Keratinocyte (primary cell): ENCODE data around the gene SLC39A11. TPM values are rescaled to one million over a fixed set of nuclear protein-coding genes. Genes with fewer than 3 reads are reported as not detected.

ENCODE experiments used
- DNase-seq: peaks from one replicate; pipeline ENCODE4 v3.0.0-alpha.2; 2011; ENCODE audit warnings: low read depth, missing footprints, low spot score
- FAIRE-seq: peaks from 2 replicates; lab custom pipeline; 2011; peaks lifted over from hg19 to GRCh38; lab: Jason Lieb, UNC
- H2AFZ ChIP-seq: 2 replicates; pipeline ENCODE4 v1.6.0; 2012; ENCODE audit warnings: low read length, control low read depth, inconsistent platforms; ENCODE audit not compliant: control insufficient read depth
- H3K27ac ChIP-seq: 2 replicates; pipeline ENCODE4 v1.5.1; 2011; ENCODE audit warnings: low read length; ENCODE audit not compliant: control insufficient read depth, insufficient read depth
- H3K27me3 ChIP-seq: 3 replicates; pipeline ENCODE4 v1.6.0; 2011; ENCODE audit warnings: low read length; ENCODE audit not compliant: control insufficient read depth, insufficient read depth; ENCODE audit errors: extremely low read depth
- H3K36me3 ChIP-seq, 2 experiments: 2 replicates in 1 of 2; 3 replicates in 1 of 2; pipeline ENCODE4 v1.5.1; 2011; ENCODE audit warnings: low read length in 2 of 2, mild to moderate bottlenecking in 1 of 2; ENCODE audit not compliant: control insufficient read depth in 2 of 2, insufficient read depth in 2 of 2; ENCODE audit errors: extremely low read depth in 1 of 2
- H3K4me1 ChIP-seq: 3 replicates; pipeline ENCODE4 v1.5.1; 2011; ENCODE audit warnings: low read length; ENCODE audit not compliant: control insufficient read depth, insufficient read depth; ENCODE audit errors: extremely low read depth
- H3K4me2 ChIP-seq: 3 replicates; pipeline ENCODE4 v1.6.0; 2011; ENCODE audit warnings: low read depth, low read length; ENCODE audit not compliant: control insufficient read depth, insufficient read depth; ENCODE audit errors: extremely low read depth
- H3K4me3 ChIP-seq, 3 experiments: fragments of 200-600 bp in 1 of 3; sonication (generic) in 1 of 3; 2 replicates in 2 of 3; 3 replicates in 1 of 3; pipeline ENCODE4 v1.5.1; 2011 to 2016; ENCODE audit warnings: low read length in 3 of 3, mild to moderate bottlenecking in 3 of 3, control low read depth in 2 of 3, inconsistent platforms in 1 of 3, low read depth in 1 of 3, mixed read lengths in 1 of 3, mixed run types in 1 of 3, moderate library complexity in 1 of 3; ENCODE audit not compliant: control insufficient read depth in 2 of 3, insufficient read depth in 2 of 3; ENCODE audit errors: extremely low read depth in 1 of 3
- H3K79me2 ChIP-seq: 2 replicates; pipeline ENCODE4 v1.6.0; 2012; ENCODE audit warnings: low read length; ENCODE audit not compliant: control insufficient read depth, insufficient read depth
- H3K9ac ChIP-seq: 3 replicates; pipeline ENCODE4 v1.6.0; 2011; ENCODE audit warnings: low read length; ENCODE audit not compliant: control insufficient read depth, insufficient read depth; ENCODE audit errors: extremely low read depth
- H3K9me1 ChIP-seq: 3 replicates; pipeline ENCODE4 v1.6.0; 2011; ENCODE audit warnings: low read length; ENCODE audit not compliant: control insufficient read depth, insufficient read depth; ENCODE audit errors: extremely low read depth
- H3K9me3 ChIP-seq: 2 replicates; pipeline ENCODE4 v1.5.1; 2012; ENCODE audit warnings: low read depth, low read length; ENCODE audit not compliant: control insufficient read depth
- H4K20me1 ChIP-seq: 3 replicates; pipeline ENCODE4 v1.6.0; 2011; ENCODE audit warnings: low read length; ENCODE audit not compliant: control insufficient read depth, insufficient read depth; ENCODE audit errors: extremely low read depth
- CTCF ChIP-seq, 3 experiments: IDR thresholded peaks in 1 of 3; conservative IDR thresholded peaks in 1 of 3; optimal IDR thresholded peaks in 1 of 3; 2 replicates in 2 of 3; 3 replicates in 1 of 3; pipeline versions ENCODE3 to v1.5.1; 2011; ENCODE audit warnings: low read length in 3 of 3, mild to moderate bottlenecking in 3 of 3, moderate library complexity in 2 of 3, control low read depth in 1 of 3, inconsistent platforms in 1 of 3; ENCODE audit not compliant: insufficient read depth in 2 of 3; ENCODE audit errors: extremely low read depth in 1 of 3
- EZH2 ChIP-seq: IDR thresholded peaks from one replicate; pipeline ENCODE4 v1.6.1; 2012; ENCODE audit warnings: inconsistent platforms, mild to moderate bottlenecking, low read length, moderate library complexity
- dilution Hi-C: fragments of 300-500 bp; cut with MboI; formaldehyde crosslinking; loops from one replicate; pipeline ENCODE4 v1.7.0; 2020; ENCODE audit warnings: low sequenced_read_pairs; ENCODE audit not compliant: extremely low pct_ligation_motif_present
- polyA plus RNA-seq, 5 experiments: library from polyadenylated mRNA; depleted of rRNA in 3 of 5; stranded (reverse) in 3 of 5; stranded (forward) in 1 of 5; unstranded in 1 of 5; fragments of >200 nt; gene quantifications; 1 replicate in 1 of 5; 2 replicates in 3 of 5; 3 replicates in 1 of 5; pipeline versions ENCODE4 v1.2.1 to v1.2.3, GENCODE V29; 2011 to 2012; ENCODE audit warnings: missing spikeins in 2 of 5, low read depth in 1 of 5, low replicate concordance in 1 of 5

Gene SLC39A11
- polyA plus RNA-seq, 1 donor (not counting 4 experiments of a cell fraction or from before 2014, with no cell fraction given): 11.5 TPM

DNA sequence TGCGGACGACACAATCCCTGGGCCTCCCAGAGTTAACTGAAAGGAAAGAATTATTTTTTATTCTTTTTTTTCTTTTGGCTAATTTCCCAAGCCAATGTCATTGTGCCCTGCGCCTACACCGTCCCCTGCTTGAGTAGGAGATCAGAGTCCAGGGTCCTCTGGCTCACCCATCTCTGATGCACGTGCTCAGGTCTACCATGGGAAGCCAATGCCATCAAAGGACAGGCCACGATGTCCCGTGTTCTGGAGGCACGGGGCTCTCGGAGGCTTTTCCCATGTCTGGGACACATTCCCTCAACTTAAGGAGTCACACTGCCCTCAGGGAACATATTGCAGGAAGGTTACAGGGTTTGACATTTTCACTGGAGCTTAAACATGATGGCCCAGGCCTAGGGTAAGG lies 123.7 kb downstream of the SLC39A11 start:
- FAIRE-seq: no peak
- dilution Hi-C loops: no loop called here

GRCh38 chr17:72967977-72968585 lies 124.4 kb downstream of the SLC39A11 start:
- no peak overlapping the region for H3K9ac ChIP-seq
- DNase-seq (no peak), FAIRE-seq (no peak)
- H3K27me3 ChIP-seq: no peaks in the 10 kb centered on the region
- H3K9me3 ChIP-seq: no peaks in the 10 kb centered on the region
- no peaks in the 10 kb centered on the region for H3K79me2 ChIP-seq
- dilution Hi-C loops: no loop called here
- no peak overlapping the region for H3K4me2 ChIP-seq
- H2AFZ ChIP-seq: no peak overlapping the region
- TF ChIP-seq EZH2 (no peak), CTCF (optimal IDR thresholded peaks at IDR 0.05 in 1 of 3, IDR thresholded peaks at IDR 0.05 in 1 of 3, conservative IDR thresholded peaks at IDR 0.05 in 1 of 3; ENCODE audit: extremely low read depth in 1 of 3, insufficient read depth in 2 of 3, low read length in 3 of 3) (no peak)
- H3K4me1 ChIP-seq: no peaks in the 10 kb centered on the region
- no peak overlapping the region for H3K4me3 ChIP-seq
- no peaks in the 10 kb centered on the region for H3K36me3 ChIP-seq
- no peak overlapping the region for H3K27ac ChIP-seq
- H3K9me1 ChIP-seq: no peaks in the 10 kb centered on the region
- H4K20me1 ChIP-seq: peaks cover 3% of the 10 kb centered on the region

More for the DNA sequence above, 123.7 kb downstream of the SLC39A11 start:
- Histone ChIP-seq H4K20me1 (peaks cover 3% of the 10 kb centered on the region), H3K79me2 (no peaks in the 10 kb centered on the region), H3K4me3 (no peak overlapping the region), H3K27ac (no peak overlapping the region), H3K4me2 (no peak overlapping the region), H3K9me3 (no peaks in the 10 kb centered on the region), H2AFZ (no peak overlapping the region), H3K9me1 (no peaks in the 10 kb centered on the region), H3K27me3 (no peaks in the 10 kb centered on the region), H3K36me3 (no peaks in the 10 kb centered on the region), H3K4me1 (no peaks in the 10 kb centered on the region), H3K9ac (no peak overlapping the region)
- DNase-seq: no peak
- TF ChIP-seq EZH2: no peak
- no peak for TF ChIP-seq CTCF (optimal IDR thresholded peaks at IDR 0.05 in 1 of 3, IDR thresholded peaks at IDR 0.05 in 1 of 3, conservative IDR thresholded peaks at IDR 0.05 in 1 of 3; ENCODE audit: extremely low read depth in 1 of 3, insufficient read depth in 2 of 3, low read length in 3 of 3)
